ENCODE data around the gene CTSZ.

The CTSZ gene

DNA sequence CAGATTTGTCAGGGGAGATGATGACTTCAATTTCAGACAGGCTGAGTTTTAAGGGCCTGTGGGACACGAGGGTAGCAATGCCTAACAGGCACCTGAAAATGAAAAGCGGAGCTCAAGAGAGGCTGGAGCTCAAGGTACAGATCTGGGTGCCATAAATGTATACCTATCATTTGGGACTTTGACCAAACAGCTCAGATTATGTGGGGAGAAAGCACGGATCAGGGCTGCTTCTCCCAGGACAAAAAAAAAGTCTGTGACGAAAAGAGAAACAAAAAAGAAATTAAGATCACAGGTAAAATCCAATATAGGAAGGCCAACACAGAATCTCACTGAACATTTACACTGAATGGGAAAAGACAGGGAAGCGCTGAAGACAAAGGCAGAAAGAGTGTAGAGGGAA lies 33.6 kb upstream of the CTSZ start:
- DNase-seq (ENCODE audit: low read depth): no peak
- H3K4me3 ChIP-seq (replicated peaks; ENCODE audit: low read depth, low read length): no peak overlapping the region
- TF ChIP-seq, protein P1, sequence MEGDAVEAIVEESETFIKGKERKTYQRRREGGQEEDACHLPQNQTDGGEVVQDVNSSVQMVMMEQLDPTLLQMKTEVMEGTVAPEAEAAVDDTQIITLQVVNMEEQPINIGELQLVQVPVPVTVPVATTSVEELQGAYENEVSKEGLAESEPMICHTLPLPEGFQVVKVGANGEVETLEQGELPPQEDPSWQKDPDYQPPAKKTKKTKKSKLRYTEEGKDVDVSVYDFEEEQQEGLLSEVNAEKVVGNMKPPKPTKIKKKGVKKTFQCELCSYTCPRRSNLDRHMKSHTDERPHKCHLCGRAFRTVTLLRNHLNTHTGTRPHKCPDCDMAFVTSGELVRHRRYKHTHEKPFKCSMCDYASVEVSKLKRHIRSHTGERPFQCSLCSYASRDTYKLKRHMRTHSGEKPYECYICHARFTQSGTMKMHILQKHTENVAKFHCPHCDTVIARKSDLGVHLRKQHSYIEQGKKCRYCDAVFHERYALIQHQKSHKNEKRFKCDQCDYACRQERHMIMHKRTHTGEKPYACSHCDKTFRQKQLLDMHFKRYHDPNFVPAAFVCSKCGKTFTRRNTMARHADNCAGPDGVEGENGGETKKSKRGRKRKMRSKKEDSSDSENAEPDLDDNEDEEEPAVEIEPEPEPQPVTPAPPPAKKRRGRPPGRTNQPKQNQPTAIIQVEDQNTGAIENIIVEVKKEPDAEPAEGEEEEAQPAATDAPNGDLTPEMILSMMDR (IDR thresholded peaks at IDR 0.05; ENCODE audit: low read length, missing control alignments): no peak

DNA sequence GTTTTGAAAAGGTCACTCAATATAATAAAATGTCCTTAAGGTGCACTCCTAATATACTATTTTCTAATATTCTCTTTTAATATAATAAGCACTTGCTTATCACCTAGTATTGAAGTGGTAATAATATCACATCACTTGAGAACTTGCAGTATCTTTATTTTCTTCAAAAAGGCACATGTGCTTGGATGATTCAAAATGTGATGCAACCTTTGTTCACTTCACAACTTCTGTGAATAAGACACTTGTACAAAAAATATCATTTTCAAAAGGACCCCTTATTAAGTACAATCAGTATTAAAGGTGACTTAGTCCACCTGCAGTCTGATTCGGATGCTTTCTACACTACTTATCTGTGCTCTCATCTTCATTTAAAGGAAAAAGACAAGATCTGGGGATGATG lies 32.2 kb upstream of the CTSZ start:
- peak; percentile 33 for DNase-seq (ENCODE audit: low read depth)
- TF ChIP-seq, protein P1 (IDR thresholded peaks at IDR 0.05; ENCODE audit: low read length, missing control alignments): no peak
- no peak overlapping the region for H3K4me3 ChIP-seq (replicated peaks; ENCODE audit: low read depth, low read length)

DNA sequence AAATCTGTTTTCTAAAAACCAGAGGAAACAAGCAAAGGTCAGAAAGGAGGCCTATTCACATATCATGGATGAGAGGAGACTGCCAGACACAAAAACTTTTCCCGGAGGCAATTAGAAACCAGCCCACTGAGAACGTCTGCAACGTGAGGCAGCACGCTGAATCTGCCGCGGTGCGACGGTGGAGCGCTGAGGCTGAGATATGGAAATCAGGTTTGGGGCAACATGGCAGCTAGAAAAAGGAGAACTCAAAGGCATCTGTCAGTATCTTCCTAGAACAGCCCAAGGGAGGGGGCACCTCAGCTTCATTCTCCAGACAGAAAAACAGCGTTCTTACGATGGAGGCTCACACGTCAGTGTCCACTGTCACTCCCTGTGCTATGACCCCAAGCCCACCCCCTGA lies 30.3 kb upstream of the CTSZ start:
- DNase-seq (ENCODE audit: low read depth): no peak
- H3K4me3 ChIP-seq (replicated peaks; ENCODE audit: low read depth, low read length): no peak overlapping the region
- TF ChIP-seq, protein P1 (IDR thresholded peaks at IDR 0.05; ENCODE audit: low read length, missing control alignments): no peak

DNA sequence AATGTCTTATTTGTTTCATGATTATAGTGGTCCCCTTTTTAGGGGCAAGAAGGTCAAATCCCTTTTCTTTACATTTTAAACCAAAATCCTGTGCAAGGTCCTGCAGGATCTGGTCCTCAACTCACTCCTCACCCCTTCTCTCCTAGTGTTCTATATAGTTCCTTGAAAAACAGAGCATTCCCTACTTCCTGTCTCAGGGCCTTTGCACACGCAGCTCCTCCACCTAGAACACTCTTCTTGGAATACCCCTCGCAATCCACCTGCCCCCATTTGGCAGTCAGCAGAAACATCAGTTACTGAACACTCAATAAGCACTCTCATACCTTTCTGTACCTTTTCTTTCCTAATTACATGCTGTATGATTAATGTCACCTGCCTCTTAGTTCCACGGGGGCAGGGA lies 28.3 kb upstream of the CTSZ start:
- TF ChIP-seq, protein P1 (IDR thresholded peaks at IDR 0.05; ENCODE audit: low read length, missing control alignments): no peak
- H3K4me3 ChIP-seq (replicated peaks; ENCODE audit: low read depth, low read length): no peak overlapping the region
- DNase-seq (ENCODE audit: low read depth): no peak

DNA sequence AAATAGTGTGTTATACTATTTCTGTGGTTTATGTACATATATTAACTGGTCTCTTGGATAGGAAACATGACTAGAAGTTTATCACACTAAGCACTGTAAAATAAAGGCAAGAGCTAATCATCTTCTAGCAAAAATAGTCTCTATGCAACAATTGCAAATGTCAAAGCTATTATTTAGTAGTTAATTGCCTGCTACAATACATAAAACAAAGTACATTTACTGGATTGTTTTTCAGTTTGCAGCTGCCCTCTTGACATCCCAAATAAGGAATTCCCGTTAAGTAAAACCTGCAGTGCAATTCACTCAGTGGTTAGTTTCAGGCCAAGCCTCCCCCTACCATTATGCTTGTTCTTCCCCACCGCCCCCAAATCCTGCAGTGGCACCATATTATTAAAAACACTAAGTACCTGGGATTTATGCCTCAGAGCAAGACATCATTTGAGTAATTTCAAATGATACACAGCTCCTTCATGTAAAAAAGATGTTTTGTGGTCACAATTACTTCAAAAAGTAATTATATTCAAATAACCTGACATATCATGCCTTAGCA lies 26.6 kb upstream of the CTSZ start:
- no peak for DNase-seq (ENCODE audit: low read depth)
- TF ChIP-seq, protein P1 (IDR thresholded peaks at IDR 0.05; ENCODE audit: low read length, missing control alignments): no peak
- no peak overlapping the region for H3K4me3 ChIP-seq (replicated peaks; ENCODE audit: low read depth, low read length)

DNA sequence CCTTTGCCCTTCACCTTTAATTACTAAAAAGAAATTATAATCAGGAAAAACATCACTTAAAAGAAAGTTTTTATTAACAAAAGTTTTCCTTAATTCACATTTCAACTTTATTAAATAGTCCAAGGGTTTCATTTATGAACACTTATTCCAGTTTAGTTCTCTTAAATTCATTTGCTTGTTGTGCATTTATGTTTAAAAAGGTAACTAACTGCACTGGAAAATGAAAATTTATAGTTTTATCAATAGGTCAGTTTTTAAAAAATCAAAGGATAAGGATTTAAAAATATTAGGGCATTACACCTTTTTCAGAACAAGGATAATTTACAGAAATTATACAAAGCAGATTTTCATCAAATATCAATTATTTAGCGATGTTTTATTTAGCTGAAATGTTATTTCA lies 26.0 kb upstream of the CTSZ start:
- TF ChIP-seq, protein P1 (IDR thresholded peaks at IDR 0.05; ENCODE audit: low read length, missing control alignments): no peak
- H3K4me3 ChIP-seq (replicated peaks; ENCODE audit: low read depth, low read length): peak overlapping the region; percentile 70
- no peak for DNase-seq (ENCODE audit: low read depth)

DNA sequence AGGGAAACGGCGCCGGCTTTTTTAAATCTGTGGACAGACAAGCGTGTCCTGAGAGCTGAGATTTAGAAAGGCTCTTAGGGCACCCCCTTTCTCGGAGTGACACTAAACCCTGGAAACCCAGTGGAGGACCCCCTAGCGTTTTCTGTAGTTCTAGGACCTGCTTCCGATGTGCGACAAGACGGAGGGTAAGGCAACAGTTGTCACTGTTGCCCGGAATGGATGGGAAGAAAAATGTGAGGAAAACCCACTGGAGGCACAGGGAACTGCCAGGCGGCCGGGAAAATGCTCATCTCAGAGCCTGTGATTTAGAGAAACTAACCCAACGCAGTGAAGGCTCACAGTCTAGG lies 25.6 kb upstream of the CTSZ start:
- TF ChIP-seq, protein P1 (IDR thresholded peaks at IDR 0.05; ENCODE audit: low read length, missing control alignments): peak; percentile 12
- peak overlapping the region; percentile 70 for H3K4me3 ChIP-seq (replicated peaks; ENCODE audit: low read depth, low read length)
- no peak for DNase-seq (ENCODE audit: low read depth)

Data from fibroblast of pulmonary artery (primary cell).